ENCODE measurements around the gene MYO3B.

MYO3B gene

DNA sequence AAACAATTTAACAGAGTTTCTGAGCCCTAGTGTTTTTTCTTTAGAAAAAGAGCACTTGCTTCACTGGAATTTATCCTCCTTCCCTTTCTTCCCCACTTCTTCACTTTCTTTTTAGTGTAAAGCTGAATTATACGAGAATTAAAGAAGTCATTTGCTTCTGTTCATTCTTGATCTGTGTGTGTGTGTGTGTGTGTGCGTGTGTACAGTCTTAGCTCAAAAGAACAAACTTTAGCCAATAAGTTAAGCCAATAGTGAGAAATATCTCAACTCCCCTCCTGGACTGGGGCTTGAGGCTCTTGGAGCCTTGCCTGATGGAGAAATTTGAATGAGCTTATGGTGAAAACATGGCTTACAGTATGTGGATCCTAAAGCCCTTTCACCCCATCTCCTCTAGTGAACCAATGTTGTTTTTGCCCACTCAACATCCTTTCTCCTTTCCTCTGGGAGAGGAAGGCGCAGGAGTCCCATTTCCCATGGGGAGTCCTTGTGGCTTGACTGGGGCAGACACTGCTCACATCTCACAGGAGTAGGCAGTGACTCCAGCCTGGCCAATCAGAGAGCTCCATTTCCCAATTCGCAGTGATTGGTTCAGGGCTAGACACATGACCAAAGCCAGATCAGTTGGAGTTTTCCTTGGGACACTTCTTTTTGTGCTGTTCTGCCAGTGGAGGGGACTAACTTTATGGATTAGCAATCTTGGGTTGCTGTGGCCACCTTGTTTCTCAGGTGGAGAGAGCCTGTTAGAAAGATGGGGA, 16.3 kb upstream of the MYO3B start:
- DNase-seq (ENCODE audit: low read depth in 3 of 3), result no peak

DNA sequence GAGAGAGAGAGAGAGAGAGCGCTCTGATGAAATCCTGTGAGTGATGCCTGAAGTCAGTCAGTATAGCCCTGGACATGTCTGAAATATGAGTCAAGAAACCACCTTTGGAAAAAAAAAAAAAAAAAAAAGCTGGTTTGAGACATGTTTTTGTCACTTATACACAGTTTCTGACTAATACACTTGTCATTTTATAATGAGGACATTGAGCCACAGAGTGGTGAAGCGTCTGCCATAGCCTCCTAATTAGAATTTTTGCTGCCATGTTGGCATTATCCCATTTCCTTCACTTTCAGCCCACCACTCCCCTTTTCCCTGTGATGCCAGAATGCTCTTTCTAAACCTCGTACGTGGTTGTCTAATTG, 15.7 kb upstream of the MYO3B start:
- no peak for DNase-seq (ENCODE audit: low read depth in 3 of 3)

GRCh38 chr2:170163411-170164065, 14.4 kb upstream of the MYO3B start:
- DNase-seq (ENCODE audit: low read depth in 3 of 3), result no peak

- no peak for DNase-seq (ENCODE audit: low read depth in 3 of 3)
Measured at GRCh38 chr2:170165129-170165528, 12.8 kb upstream of the MYO3B start.

- no peak for DNase-seq (ENCODE audit: low read depth in 3 of 3)
Measured at GRCh38 chr2:170166735-170167134, 11.2 kb upstream of the MYO3B start.

DNA sequence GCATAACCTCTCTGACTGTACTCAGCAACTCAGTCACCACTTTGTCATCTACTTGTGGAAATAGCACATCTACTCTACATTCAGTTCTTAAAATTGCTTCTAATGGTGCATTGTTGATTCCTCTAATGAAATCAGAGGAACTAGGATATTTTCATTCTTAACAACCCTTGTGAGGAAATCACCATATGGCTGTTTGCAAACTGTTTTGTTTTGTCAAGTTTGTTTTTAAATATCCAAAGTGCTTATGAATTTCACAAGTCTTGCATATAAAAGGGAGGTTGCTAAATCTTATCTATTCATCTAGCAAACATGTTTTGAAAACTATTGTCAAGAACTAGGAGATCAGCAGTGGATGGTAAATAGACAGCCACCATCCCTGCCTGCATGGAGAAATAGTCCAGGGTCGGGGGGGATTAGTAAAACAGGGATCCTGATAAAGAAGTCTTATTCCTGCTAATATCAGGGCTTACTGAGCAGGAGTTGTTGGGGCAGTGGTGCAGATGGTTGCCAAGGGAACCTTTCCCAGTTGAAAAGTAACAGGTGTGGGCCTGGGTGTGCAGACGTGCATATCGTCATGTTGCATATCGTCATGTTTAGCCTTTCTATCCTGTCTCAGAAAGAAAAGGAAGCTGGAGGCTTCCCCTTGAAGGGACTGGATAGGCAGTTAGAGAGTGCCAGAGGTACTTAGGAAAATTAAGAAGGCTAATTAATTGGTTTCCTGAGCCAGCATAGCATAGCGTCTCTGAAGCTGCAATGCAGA, 7.5 kb upstream of the MYO3B start:
- DNase-seq (ENCODE audit: low read depth in 3 of 3), result no peak

GRCh38 chr2:170176212-170176611, 1.7 kb upstream of the MYO3B start:
- DNase-seq (ENCODE audit: low read depth in 3 of 3), result no peak

DNA sequence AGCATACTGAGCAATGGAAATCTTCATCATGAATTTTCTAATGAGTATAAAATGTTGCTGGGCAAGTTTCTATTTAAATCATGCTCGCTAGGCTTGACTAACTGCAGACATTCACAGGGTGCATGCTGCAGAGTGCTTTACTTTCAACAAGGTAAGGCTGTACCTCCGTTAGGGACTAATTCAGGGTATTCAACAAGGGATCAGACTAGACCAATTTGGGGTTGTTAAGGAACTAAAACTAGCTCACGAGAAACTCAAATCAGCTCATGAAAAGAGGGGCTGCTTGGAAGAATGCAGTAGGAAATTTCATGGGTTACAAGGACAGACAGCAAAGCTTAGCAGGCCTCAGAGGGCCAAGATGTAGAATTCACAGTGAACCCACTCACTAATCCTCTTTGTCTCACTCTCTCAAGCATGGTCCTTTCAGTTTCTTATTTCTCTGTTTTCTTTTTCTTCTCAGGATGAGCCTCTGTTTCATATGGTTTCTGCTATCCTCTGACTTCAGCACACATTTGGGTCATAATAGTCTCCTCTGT, 2.2 kb downstream of the MYO3B start:
- DNase-seq (ENCODE audit: low read depth in 3 of 3), result no peak

GRCh38 chr2:170181602-170182001, 3.7 kb downstream of the MYO3B start:
- no peak for DNase-seq (ENCODE audit: low read depth in 3 of 3)

DNA sequence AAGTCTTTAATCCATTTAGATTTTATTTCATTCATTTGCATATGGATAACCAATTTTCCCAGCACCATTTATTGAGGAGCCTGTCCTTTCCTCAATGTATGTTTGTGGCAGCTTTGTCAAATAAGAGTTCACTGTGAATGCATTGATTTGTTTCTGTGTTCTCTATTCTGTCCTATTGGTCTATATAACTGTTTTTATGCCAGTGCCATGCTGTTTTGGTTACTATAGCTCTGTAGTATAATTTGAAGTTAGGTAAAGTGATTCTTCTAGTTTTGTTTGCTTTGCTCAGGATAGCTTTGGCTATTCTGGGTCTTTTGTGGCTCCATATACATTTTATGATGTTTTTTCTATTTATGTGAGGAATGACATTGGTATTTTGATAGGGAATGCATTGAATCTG, 7.4 kb downstream of the MYO3B start:
- no peak for DNase-seq (ENCODE audit: low read depth in 3 of 3)

GRCh38 chr2:170189757-170190156, 11.8 kb downstream of the MYO3B start:
- DNase-seq (ENCODE audit: low read depth in 3 of 3), result no peak

- no peak for DNase-seq (ENCODE audit: low read depth in 3 of 3)
Measured at GRCh38 chr2:170190172-170190571, 12.2 kb downstream of the MYO3B start.

GRCh38 chr2:170191166-170191866, 13.4 kb downstream of the MYO3B start:
- DNase-seq (ENCODE audit: low read depth in 3 of 3), result no peak

GRCh38 chr2:170196963-170197362, 19.0 kb downstream of the MYO3B start:
- no peak for DNase-seq (ENCODE audit: low read depth in 3 of 3)

GRCh38 chr2:170201275-170201674, 23.3 kb downstream of the MYO3B start:
- no peak for DNase-seq (ENCODE audit: low read depth in 3 of 3)

GRCh38 chr2:170201734-170202393, 23.9 kb downstream of the MYO3B start:
- no peak for DNase-seq (ENCODE audit: low read depth in 3 of 3)

GRCh38 chr2:170202437-170202836, 24.5 kb downstream of the MYO3B start:
- no peak for DNase-seq (ENCODE audit: low read depth in 3 of 3)

- no peak for DNase-seq (ENCODE audit: low read depth in 3 of 3)
Measured at GRCh38 chr2:170204298-170204951, 26.5 kb downstream of the MYO3B start.

DNA sequence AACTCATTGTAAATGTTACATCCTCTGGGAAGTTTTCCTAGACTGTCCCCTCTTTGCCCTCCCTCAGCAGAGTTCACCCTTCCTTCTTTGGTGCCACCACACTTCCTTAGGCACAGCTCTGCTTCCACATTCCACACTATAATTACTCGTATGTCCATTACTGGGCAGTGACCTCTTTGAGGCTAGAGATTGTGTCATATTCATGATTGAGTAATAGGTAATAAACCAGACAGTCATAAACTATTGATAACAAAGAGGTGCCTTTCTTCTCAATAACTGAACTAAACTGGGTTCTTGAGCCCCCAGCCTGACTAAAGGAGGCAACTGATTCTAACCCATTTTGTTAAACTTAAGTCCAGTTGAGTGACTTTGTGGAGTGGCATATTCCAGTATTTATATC, 28.3 kb downstream of the MYO3B start:
- DNase-seq (ENCODE audit: low read depth in 3 of 3), result no peak

DNA sequence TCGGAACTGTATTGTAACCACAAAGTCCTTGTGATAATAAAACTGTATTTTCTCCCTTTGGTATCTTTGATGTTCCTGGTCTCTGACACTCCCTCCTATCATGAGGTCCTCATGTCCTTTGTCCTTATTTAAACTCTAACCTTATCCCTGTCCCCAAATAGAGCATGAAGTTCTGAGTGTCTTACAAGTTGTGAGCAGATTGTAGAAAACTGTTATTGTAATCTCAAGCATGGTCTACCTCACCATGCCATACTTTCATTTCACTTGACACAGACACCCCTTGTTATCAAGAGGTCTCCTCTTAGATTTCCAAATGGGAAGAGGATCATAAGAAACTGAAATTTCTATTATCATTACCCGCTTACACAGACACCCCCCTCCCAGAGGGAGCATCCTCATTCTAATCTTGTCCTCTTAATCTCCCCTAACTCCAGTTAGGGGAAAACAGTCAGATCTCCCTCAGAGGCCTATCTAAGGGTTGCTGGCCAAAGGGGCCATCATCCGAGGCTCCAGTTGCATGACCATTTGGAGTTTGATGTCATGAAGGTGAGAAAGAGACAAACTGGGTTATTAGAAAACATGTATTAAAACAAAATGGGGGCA, 29.0 kb downstream of the MYO3B start:
- DNase-seq (ENCODE audit: low read depth in 3 of 3), result no peak

DNA sequence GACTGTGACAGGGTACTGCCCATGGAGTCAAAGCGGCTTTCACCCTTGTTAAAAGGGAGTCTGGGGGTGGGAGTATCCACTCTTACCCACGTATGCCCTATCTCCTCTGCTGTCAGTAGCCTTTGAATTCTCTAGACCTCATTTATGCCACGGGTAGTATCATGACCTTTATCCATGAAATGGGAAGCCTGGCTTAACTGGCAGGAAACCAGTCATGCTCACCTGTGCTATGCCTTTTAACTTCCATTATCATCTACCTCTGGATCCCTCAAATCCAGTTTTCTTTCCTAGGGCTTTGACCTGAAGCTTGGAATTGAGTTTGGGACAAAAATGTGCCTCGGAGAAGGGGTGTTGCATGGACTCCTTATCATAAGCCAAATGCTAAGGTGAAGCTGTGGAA, 30.0 kb downstream of the MYO3B start:
- DNase-seq (ENCODE audit: low read depth in 3 of 3), result no peak
